ENCODE measurements around the gene RAB1B.

The RAB1B gene

GRCh38 chr11:66222358-66223149 is 45.9 kb upstream of the RAB1B start:
- DNase-seq (ENCODE audit: low spot score) = peak; percentile 94
- TF ChIP-seq CTCF (IDR thresholded peaks at IDR 0.05; ENCODE audit: borderline replicate concordance, control extremely low read depth, extremely low read depth, insufficient read depth, missing control alignments) = peak; percentile 100
- in situ Hi-C loops (cut with MboI; ENCODE audit: low sequenced_read_pairs, unreplicated experiment) = no loop called here

DNA sequence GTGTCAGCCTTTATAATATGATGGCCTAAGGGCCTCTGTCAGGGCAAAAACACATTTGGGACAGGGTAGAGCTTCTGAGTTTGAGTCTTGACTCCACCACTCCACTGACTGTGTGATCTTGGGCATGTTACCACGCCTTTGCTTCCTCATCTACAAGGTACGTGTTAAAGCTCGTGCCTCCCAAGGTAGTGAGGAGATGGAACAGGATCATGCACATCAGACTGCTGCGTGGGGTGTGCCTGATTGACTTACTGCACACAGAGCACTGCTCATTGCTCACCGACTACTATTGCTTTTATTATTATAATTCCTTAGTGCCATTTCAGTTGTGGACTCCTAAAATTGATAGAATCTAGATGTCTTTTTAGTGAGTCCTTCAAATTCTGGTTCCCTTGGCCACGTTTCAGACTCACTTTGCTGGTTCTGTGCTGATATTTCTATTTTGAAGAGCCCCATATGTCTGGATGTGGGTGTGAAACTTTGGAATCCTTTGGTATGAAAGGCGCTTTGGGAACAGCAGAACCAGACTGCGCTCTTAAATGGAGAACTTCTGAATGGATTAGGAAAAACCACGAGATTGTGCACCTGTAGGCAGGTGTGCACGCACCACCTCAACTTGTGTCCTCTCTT is 44.1 kb upstream of the RAB1B start:
- DNase-seq (ENCODE audit: low spot score) = no peak
- in situ Hi-C loops (cut with MboI; ENCODE audit: low sequenced_read_pairs, unreplicated experiment) = no loop called here
- TF ChIP-seq CTCF (IDR thresholded peaks at IDR 0.05; ENCODE audit: borderline replicate concordance, control extremely low read depth, extremely low read depth, insufficient read depth, missing control alignments) = no peak

GRCh38 chr11:66225066-66225465 is 43.4 kb upstream of the RAB1B start:
- DNase-seq (ENCODE audit: low spot score) = no peak
- in situ Hi-C loops (cut with MboI; ENCODE audit: low sequenced_read_pairs, unreplicated experiment) = no loop called here
- TF ChIP-seq CTCF (IDR thresholded peaks at IDR 0.05; ENCODE audit: borderline replicate concordance, control extremely low read depth, extremely low read depth, insufficient read depth, missing control alignments) = no peak

- DNase-seq (ENCODE audit: low spot score) = no peak
- no peak for TF ChIP-seq CTCF (IDR thresholded peaks at IDR 0.05; ENCODE audit: borderline replicate concordance, control extremely low read depth, extremely low read depth, insufficient read depth, missing control alignments)
- in situ Hi-C loops (cut with MboI; ENCODE audit: low sequenced_read_pairs, unreplicated experiment) = no loop called here
Measured at GRCh38 chr11:66226101-66226500, 42.3 kb upstream of the RAB1B start.

DNA sequence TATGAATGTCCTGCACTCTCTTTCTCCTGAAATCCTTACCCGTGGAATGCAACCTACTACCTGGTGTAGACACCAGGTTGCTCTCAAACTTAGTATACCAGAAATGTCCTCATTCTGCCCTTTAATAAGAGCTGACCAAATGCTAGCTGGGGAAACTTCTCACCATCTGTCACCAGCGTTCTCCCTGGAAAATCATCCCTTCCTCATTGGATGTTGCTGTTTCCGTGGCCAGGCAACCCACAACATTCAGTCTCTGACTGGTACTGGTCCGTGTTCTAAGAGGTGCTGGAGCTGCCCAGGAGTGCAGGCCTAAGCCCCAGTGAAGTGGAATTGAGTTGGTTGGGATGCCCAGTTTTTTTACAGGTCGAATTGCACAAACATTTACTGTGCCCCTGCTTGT is 40.7 kb upstream of the RAB1B start:
- DNase-seq (ENCODE audit: low spot score) = no peak
- in situ Hi-C loops (cut with MboI; ENCODE audit: low sequenced_read_pairs, unreplicated experiment) = no loop called here
- TF ChIP-seq CTCF (IDR thresholded peaks at IDR 0.05; ENCODE audit: borderline replicate concordance, control extremely low read depth, extremely low read depth, insufficient read depth, missing control alignments) = no peak

GRCh38 chr11:66228521-66228920 is 39.9 kb upstream of the RAB1B start:
- in situ Hi-C loops (cut with MboI; ENCODE audit: low sequenced_read_pairs, unreplicated experiment) = no loop called here
- no peak for DNase-seq (ENCODE audit: low spot score)
- no peak for TF ChIP-seq CTCF (IDR thresholded peaks at IDR 0.05; ENCODE audit: borderline replicate concordance, control extremely low read depth, extremely low read depth, insufficient read depth, missing control alignments)
